ENCODE data around the gene ORAI1.
A peak's percentile ranks its signal among the peaks of the same experiment; 100 is the strongest.
"Not testable (repeated sequence)": the region's sequence is repeated elsewhere in the genome, so short reads cannot be mapped to it uniquely, and the experiment has no call there.

The ORAI1 gene

GRCh38 chr12:121608301-121608700 lies 18.0 kb upstream of the ORAI1 start:
- no peak for DNase-seq (ENCODE audit: low spot score)

GRCh38 chr12:121610239-121611149 lies 15.8 kb upstream of the ORAI1 start:
- DNase-seq (ENCODE audit: low spot score), result no peak

GRCh38 chr12:121611306-121611705 lies 15.0 kb upstream of the ORAI1 start:
- DNase-seq (ENCODE audit: low spot score), result no peak

DNA sequence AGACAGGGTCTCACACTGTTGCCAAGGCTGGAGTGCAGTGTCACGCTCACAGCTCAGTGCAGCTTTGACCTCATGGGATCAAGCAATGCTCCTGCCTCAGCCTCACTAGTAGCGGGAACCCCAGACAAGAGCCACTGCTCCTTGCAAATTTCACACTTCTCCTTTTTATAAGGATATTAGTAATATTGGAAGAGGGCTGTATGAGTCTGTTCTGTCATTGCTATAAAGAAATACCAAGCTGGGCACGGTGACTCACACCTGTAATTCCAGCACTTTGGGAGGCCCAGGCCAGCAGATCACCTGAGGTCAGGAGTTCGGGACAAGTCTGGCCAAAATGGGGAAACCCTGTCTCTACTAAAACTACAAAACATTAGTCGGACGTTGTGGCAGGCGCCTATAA lies 12.9 kb upstream of the ORAI1 start:
- no peak for DNase-seq (ENCODE audit: low spot score)

- no peak for DNase-seq (ENCODE audit: low spot score)
Observed at GRCh38 chr12:121614872-121615467, 11.4 kb upstream of the ORAI1 start.

GRCh38 chr12:121618659-121619233 lies 7.6 kb upstream of the ORAI1 start:
- DNase-seq (ENCODE audit: low spot score), result no peak

GRCh38 chr12:121620333-121620891 lies 5.9 kb upstream of the ORAI1 start:
- no peak for DNase-seq (ENCODE audit: low spot score)

GRCh38 chr12:121626853-121627640 lies 717 bp downstream of the ORAI1 start:
- DNase-seq (ENCODE audit: low spot score), result peak; percentile 61

GRCh38 chr12:121628037-121628436 lies 1.7 kb downstream of the ORAI1 start:
- no peak for DNase-seq (ENCODE audit: low spot score)

DNA sequence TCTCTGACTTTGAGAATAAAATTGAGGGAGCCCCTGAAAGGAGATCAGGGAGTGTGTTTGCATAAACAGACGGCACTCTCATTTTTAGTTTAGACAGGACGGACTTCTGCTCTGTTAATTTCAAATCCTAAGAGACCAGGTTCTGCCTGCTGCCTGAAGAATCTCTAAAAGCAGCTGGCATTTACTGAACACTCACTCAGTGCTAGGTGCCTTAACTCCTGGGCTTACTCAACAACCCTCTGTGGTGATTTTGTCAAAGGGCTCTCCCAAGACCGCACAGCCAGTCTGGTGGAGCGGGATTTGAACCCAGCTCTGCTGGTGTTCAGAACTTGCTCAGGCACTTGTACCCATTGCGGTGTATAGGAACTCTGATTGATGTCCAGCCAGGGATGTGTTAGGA lies 2.2 kb downstream of the ORAI1 start:
- DNase-seq (ENCODE audit: low spot score), result no peak

DNA sequence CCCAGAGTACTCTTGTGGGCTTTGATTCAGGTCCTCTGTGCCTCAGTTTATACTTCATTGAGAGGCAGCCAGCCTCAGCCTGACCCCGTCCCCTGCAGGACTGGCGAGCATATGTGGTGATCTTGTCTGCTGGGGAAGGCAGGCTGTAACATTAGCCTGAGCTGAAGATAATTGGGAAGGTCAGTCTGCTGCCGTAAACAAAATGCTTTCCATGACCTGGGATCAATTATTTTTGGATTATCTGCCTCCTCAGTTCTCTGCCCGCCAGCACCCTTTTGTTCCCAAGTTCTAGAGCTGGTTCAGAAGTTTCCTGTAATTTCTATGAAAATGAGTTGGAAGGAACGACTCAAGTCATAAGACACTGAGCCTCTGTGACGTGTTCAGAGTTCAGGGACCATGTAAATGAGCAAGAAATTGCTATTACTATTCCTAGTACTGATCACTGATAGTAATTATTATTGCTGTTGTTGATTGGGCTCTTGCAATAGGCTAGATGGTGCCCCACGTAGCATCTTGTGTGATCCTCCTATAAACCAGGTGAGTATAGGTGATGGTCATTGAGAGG lies 4.5 kb downstream of the ORAI1 start:
- no peak for DNase-seq (ENCODE audit: low spot score)

DNA sequence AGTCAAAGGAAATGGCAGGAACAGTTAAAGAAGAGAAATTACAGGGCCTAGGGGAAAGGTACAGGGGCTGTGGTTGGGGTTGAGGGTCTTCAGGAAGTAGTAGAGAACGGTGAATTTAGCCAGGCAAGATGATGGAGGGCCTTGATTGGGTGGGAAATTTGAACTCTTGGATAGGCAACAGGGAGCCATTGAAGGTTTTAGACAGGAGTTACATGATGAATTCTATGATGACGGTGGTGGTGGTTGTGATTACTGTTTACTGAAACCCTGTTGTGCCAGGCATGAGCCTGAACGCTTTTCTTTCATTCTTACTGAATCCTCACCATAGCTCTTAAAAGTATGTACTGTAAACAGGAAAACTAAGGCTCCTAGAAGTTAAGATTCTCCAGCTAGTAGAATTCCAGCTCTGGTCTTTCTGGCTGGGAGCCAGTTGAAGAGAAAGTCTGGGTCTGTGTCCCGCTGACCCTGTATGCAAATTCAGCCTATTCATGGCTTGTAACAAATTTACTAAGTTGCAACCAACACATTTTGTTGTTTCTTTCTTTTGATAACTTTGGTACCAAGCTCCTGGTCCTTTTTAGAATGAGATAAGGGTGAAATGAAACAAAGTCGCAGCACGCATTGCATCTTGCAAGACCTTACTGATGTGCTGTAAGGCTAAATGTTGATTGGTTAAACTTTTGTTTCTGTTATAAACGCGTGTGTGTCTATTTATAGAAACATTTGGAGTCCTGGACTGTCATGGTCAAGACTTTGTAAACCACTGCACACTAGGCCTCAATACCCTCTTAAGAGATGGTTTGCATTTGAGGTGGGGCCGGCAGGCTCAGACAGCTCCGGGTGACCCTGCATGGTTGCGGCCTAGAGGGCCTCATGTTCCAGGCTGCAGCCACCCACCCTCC lies 6.0 kb downstream of the ORAI1 start:
- no peak for DNase-seq (ENCODE audit: low spot score)

DNA sequence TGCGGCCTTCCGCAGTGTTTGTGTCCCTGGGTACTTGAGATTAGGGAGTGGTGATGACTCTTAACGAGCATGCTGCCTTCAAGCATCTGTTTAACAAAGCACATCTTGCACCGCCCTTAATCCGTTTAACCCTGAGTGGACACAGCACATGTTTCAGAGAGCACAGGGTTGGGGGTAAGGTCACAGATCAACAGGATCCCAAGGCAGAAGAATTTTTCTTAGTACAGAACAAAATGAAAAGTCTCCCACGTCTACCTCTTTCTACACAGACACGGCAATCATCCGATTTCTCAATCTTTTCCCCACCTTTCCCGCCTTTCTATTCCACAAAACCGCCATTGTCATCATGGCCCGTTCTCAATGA lies 7.5 kb downstream of the ORAI1 start:
- DNase-seq (ENCODE audit: low spot score), result not testable (repeated sequence)

DNA sequence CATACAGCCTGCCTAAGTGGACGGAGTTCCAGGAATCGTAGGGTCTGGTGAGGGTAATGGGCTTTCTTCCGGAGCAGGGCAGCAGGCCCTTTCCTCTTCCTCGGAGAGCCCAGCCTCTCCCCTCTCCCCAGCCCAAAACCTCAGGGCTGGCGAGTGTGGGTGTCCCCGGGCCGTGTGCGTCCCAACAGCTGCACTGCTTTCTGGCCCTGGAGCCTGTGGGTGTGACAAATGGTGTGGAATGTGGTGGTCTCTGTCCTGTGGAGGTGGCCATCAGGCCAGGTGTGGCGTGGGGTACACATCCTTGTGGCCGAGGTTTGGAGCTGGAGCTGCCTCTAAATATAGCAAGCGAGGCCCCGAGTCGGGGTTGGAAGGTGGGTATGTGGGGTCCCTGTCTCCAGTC lies 8.5 kb downstream of the ORAI1 start:
- DNase-seq (ENCODE audit: low spot score), result no peak

DNA sequence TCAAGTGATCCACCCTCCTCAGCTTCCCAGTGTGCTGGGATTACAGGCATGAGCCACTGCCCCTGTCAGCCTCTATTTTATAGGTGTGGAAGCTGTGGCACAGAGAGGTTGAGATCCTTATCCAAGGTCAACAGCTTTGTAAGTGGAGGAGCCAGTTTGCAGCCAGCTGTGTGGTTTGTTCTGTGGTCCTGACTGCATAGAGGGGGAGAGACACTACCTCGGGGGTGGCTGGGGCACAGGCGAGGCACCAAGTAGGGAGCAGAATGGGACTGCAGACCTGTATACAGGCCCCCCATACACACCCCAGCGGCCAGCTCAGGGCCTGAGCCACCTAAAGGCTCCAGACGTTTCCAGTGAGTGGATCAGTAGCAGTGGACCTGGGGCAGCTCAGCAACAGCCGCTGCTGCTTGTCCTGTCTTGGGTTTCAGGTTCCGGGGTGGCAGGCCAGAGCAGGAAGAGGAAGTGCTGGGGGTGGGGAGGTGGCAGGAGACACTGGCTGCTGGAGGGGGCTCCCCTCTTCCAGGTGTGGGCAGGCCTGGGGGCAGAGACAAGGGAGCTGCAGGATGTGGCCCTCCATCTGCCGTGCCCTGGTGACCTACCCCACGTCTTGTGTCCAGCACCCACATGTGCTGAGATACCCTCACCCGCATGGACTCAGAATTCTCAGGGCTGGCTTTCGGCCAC lies 11.0 kb downstream of the ORAI1 start:
- DNase-seq (ENCODE audit: low spot score), result no peak

- DNase-seq (ENCODE audit: low spot score), result no peak
Observed at GRCh38 chr12:121638298-121639202, 12.2 kb downstream of the ORAI1 start.

DNA sequence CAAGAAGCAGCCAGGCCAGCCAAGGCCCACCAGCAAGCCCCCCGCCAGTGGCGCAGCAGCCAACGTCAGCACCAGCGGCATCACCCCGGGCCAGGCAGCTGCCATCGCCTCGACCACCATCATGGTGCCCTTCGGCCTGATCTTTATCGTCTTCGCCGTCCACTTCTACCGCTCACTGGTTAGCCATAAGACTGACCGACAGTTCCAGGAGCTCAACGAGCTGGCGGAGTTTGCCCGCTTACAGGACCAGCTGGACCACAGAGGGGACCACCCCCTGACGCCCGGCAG lies 15.0 kb downstream of the ORAI1 start:
- DNase-seq (ENCODE audit: low spot score), result no peak

GRCh38 chr12:121648458-121649028 lies 22.2 kb downstream of the ORAI1 start:
- no peak for DNase-seq (ENCODE audit: low spot score)

- DNase-seq (ENCODE audit: low spot score), result no peak
Observed at GRCh38 chr12:121649322-121649721, 23.0 kb downstream of the ORAI1 start.
